Fibroblast of skin of right biceps (primary cell): Measurements from ENCODE around the gene TNIP2.

Source experiments
- DNase-seq: peaks from one replicate; pipeline ENCODE4 v3.0.0-alpha.2; 2013

TNIP2 gene, protein sequence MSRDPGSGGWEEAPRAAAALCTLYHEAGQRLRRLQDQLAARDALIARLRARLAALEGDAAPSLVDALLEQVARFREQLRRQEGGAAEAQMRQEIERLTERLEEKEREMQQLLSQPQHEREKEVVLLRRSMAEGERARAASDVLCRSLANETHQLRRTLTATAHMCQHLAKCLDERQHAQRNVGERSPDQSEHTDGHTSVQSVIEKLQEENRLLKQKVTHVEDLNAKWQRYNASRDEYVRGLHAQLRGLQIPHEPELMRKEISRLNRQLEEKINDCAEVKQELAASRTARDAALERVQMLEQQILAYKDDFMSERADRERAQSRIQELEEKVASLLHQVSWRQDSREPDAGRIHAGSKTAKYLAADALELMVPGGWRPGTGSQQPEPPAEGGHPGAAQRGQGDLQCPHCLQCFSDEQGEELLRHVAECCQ

DNA sequence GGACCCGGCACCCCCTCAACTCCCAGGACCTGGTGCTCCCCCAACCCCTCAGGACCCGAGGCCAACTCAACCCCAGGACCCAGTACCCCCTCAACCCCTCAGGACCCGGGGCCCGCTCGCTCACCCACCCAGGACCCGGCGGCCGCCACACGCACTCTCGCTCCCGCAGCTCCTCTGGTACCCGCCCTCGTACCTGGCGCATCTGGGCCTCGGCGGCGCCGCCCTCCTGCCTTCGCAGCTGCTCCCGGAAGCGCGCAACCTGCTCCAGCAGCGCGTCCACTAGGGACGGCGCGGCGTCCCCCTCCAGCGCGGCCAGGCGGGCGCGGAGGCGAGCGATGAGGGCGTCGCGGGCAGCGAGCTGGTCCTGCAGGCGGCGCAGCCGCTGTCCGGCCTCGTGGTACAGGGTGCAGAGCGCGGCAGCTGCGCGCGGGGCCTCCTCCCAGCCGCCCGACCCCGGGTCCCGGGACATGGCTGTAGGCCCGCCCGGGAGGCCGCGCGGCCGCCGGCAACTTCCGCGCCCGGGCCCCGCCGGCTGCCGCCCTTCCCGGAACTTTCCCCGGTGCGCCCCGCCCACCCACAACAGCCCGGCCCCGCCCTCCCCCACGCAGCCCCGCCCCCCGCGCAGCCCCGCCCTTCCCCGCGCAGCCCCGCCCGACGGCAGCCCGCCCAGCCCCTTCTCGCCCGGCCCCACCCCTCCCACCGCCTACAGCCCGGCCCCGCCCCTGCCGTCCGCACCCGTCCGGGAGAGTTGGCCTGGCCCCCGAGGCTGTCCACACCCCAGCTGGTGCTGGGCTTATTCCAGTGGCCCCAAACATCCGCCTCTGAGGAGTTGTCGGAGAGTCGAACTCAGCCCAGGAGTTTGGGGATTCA, at the start of gene TNIP2:
TNIP2 (minus strand) TSS at position 516 of the 870 bp plus-strand sequence; CDS start at position 469, 47 bp downstream.
- peak; percentile 71 for DNase-seq

DNA sequence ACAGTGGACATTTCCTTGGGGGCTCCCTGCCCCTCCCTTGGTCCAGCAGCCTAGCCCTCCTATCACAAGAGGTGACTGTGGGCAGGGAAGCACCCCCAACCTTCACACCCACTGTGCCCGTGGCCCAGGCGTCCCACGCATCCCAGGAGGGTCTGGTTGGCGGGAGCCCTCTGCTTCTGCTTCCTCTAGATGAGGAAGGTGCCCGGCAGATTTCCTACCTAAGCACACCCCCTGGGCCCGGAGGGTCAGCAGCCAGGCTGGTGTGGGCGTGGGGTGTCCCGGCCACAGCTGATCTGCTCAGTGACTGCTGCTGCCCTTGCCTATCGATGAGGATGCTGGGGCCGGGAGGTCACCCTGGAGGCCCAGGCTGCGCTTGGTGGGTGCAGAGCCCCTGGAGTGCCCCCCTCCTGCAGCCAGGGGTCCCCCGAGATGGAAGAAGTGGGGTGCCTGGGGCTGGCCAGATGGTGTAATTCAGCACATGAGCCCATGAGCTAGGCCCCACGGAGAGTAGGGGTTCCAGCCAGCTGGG, 48.9 kb upstream of the TNIP2 start:
- no peak for DNase-seq

DNA sequence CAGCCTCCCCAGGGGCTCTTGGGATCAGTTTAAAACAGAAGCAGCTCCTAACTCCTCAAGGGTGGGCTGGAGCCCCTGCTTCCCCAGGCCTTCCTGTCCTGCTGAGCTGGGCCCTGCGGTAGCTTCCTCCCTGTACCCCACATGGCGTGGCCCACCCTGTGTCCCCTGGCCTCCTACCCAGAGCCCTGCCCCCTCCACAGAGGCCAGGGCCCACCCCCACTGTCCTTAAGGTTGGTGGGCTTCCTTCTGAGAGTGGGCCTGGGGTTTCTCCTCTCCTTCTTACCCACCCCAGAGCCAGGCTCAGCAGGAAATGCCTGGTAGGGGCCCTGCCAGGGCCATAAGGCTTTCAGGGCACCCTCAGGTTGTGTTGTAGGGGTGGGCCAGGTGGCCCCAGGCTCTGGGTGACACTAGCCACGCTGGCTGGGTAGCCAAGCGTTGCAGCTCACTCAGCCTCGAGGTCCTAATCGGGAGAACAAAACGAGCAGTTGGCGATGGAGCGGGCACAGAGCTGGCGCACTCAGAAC, 48.4 kb upstream of the TNIP2 start:
- no peak for DNase-seq

DNA sequence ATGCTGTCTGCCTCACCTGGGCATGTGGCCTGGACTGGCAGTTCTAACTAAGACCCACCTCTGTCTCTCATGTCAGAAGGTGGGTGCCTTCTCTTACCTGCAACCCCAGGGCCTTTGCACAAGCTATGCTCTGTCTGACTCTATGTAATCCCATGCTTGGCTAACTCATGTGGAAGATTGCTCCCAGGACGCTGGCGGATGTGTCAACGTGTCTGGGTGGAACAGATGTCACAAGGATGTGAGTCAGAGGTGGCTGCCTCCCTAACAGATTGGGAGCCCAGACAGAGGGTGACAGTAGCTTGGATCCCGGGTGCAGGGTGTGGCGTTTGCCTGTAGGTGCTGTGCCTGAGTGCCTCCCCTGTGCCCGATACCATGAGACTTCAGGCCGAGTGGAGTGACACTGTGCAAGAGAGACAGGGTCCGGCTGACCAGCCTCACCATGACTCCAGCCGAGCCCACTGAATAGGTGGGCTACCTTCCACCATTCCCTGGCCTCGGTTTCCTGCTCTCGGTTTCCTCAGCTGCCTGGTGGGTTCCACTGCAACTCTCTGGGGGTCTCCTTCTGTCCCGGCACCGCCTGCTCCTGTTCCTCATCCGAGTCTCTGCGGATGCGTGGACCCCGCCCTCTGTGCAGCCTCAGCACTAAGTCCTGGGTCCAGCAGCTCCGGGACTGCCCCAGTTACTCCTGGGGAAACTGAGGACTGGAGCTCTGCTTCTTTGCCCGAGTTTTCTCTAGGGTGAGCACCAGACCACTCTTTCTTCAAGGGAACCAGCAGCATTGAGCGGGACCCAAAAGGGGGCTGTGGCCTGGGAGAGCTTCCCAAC, 47.7 kb upstream of the TNIP2 start:
- peak; percentile 21 for DNase-seq

DNA sequence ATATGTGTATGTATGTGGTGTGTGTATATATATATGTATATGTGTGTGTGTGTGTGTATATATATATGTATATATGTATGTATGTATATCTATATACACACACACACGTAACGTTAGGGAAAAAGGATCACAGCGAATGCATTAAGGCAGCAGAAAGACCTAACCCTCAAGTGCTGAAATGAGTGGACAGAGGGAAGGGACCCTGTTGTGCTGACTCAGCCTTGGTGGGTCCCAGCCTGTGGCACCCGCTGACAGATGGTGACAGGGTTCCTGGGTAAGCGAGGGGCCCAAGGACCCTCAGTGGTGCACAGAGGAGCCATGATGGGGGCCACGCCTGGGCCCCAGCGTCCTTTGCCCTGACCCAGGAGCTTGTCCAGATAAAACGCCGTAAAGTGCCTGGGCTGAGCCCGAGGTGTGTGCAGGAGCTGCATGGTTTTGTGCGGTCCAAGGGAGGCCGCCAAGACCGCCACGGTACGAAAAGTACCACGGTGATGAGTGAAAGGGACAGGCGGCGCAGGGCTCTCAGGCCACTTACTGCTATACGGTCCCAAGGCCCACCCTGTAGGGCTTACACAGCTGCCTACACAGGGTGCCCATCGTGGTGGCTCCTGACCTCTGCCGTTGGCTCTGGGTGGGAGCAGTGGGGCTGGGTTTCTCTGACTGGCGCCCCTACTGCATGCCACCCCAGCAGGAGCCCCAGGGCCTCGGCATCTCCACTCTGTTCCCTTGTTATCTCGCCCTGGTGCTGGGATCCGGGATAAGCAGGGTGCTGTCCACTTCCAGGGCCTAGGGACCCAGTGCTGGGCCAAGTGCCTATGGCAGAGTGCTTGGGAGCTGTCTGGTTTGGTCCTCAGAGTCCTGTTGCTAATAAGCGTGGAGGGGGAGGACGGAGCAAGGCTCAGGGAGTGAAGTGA, 46.7 kb upstream of the TNIP2 start:
- no peak for DNase-seq

DNA sequence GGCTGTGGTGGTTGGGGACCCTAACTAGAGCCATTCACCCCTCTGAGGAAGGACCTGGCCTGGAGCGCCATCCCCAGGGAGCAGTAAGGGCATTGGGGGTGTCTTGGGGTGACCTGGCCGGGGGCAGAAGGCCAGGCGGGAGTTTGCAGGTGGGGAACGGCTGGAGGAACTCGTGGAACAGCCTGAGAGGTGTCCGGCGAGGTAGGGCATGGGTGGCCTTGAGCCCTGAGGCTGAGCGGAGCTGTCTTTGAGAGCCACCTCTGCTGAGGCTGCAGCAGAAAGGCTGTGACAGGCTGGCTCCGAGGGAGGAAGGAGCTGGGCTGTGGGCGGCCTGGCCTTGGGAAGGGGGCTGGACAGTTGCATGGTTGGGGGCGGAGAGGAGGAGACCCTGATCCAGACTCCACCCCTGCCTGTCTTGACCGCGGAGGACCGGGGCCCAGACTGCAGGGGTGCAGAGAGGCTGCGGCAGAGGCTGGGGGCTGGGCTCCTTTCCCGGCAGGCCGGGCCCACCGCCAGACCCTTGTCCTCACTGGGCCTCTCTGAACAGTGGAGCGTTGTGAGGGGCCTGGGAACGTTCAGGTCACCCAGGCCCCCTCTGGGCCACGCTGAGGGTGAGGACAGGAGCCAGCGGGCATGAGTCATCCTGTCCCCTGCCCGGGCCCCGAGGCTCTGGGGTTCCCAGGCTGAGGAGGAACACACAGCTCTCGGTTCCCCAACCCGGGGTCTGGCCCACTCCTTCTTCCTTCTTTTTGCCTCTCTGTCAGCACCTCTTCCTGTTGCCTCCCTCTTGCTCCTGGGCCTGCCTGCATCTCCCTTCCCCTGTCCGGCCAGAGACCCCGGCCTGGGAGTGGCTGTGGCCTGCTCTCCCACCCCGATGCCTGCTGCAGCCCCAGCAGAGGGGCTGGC, 44.8 kb upstream of the TNIP2 start:
- peak; percentile 57 for DNase-seq

DNA sequence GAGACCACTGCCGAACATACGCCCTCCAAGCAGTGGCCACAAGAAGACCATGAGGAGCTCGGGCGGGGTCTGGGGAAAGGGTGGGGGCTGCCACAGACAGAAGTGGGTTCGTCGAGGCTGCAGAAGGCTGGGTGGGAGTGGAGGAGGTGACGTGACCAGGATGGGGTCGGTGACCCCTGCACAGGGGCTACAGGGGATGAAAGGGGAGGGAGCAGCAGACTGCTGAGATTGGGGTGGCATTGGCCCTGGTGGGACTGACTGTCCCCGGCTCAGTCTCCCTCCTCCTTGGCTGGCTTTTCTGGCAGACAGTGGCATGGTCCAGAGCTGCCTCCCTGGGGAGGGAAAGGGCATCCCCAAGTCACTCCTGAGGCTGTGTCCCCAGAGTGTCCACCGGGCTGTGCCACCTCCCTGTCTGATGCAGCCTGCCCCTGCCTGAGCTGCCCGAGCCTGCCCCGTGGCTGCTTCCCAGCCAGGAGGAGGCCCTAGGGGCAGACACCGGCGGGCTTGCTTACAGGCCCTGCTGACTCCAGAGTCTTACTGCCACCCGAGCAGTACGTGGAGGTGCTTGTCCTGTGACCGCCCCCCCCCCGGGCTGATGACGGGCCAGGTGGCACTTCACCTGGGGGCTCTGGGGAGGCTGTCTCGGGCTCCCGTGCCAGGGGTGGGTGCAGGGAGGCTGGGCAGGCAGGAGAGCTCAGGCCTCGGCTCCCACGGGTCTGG, 44.0 kb upstream of the TNIP2 start:
- no peak for DNase-seq

DNA sequence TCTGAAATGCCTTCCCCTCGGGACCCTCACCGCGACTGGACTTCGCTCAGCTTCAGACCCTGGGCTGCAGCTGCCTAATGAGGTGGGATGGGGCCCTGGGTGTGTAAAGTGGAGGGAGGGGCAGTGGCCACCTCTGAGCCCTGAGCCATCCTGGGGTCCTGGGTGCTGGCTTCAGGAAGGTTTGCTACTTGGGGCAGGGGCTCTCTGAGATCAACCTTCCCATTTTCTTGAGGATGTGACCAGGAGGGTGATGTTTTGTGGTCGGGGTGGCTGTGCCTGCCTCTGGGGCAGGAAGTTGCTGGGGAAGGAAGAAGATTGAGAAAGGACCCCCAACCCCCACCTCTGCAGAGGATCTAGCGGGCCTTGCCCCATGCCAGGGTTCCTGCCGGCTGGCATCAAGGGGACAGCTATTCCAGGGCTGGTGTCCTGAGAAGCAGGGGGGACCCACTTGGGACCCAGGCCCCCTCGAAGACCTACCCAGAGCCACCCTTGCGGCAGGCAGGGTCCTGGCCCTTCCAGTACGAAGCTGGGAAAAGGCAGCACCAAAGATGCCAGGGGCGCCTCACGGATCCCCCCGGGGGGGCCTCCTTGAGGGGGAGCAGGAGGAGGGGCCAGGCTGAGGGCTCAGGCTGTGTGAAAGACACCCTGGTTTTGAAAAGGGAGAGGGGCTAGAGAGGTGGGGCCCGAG, 43.2 kb upstream of the TNIP2 start:
- DNase-seq: no peak

DNA sequence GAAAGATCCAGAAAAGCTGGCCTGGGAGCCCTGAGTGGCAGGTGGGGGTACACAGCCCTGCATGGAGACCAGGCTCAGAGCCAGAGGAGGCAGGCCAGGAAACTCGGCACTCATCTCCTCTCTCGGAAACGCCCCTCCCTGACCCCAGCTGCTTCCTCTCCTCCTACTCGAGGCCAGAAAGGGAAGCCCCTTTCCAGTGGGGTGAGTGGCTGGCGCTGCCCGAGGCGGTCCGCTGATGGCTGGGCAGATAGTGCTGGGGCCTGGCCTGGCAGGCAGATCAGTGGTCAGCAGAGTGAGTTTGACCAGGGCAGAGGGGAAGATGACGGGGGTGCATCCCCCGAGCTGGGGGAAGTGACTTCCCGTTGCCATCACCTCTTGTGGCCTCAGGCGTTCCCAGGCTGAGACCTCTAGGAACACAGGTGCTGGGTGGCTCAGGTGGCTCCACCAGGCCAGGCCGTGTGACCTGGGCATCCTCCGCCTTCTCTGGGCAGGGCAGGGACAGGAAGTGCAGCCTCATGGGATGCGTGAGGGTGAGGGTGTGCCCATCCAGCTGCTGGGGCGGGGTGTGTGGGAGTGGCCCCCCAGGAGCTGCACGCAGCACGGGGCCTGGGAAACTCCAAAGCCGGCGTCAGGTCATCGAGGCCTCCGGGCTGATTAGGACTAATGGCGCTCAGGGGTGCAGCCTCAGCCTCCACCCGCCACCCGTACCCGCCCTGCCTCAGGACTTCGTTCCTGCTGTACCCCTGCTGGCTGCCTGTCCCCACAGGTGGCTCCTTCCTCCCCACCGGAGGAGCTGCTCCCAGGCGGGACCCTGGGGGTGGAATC, 42.5 kb upstream of the TNIP2 start:
- DNase-seq: no peak

DNA sequence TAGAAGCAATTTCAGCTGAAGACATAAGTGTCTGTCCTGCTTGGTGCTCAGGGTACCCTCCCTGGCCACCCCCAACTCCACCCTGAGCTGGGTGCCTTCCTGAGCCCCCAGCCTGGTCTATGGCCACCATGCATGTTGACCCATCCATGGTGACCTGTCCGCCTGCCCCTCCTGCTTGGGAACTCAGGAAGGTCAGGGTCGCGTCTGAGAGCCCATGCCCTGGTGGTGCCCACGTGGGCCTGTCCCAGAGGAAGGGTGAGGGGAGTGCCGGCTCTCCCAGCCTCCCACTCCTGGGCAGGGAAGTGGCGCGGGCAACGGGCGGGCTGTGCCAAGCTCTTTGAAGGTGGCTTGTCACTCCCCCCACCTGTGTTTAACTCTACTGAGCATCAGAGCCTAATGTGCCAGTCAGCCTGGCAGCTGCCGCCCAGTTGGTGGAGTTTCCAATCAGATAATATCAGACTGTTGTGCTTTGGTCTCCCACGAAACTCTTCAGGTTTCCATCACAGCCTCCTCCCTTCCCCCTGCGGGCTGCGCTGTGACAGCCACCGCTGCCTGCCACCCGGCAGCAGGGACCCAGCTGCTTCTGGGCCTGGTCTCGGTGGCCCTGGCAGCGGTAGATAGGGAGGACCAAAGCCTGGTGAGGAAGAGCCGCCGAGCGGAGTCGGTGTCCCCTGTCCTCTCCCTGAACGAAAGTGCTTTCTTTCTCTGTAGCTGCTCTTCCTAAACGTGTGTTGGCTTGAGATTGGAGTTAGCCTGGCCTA, 41.6 kb upstream of the TNIP2 start:
- DNase-seq: no peak

DNA sequence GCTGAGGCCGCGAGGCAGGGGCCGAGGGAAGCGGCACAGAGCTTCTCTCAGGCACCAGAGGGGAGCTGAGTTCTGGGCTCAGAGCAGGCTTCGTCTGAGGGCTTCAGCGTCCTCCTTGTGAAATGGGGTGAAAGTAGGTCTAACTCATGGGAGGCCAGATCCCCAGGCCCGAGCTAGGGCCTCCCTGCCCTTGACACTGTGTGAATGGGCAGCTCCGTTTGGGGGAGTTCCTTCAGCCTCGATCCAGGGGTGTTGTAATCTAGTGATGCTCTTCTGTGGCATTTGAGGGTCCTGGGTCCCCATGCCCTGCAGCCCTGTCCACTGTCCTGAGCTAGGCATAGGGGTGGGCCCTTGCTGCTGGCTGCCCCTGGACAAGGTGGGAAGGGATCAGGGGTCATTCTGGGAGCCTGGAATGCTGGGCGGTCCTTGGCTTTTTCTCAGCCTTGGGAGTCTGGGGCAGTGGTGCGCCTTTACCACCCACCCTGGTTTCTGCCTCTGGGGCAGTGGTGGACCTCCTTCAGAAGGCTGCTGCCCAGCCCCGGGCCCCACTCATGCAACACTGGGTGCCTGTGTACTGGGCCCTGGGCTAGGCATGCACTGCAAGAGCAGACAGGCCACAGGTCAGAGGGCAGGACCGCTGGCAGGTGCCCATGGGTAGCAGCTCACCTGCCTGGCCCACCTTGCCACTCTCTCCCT, 40.9 kb upstream of the TNIP2 start:
- DNase-seq: no peak

DNA sequence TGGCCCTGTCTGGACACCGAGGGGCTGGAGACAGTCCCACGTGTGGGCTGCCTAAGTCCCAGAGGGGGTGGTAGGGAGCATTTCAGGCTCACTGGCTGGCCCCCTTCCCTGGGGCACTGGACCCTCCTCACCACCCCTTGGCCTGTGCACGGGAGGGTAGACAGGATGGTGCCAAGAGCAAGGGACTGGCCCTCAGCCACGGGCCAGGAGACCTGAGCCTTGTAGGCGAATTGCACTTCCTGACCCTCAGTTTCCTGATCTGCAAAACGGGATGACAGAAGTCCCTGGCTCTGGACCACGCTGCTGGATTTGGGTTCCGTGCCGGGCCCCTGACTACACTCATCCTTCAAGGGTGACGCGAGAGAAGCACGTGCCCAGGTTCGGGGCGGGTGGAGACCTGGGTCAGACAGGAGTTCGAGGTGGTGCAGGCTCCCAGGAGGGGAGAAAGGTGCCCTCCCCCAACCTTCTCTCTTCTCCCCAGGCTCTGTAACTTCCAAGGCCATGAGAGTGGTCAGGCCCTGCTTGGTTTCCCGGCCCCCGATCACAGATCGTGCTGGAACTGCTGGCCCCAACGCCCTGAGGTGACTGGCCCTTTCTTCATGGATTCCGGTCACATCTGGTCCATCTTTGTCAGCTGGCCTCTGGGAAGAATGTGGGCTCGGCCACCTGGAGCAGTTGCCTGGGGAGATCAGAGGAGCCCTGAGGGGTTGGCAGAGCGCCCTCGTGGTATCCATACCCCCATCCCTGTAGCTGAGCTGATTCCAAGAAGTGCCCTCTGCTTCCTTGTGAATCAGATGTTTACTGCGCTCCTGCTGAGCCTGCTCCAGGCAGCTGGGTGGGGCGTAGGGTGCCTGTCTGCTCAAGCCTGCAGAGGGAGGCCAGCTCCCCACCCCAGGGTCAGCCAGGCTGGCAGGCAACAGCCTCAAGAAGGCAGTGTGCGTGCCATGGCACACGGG, 40.0 kb upstream of the TNIP2 start:
- DNase-seq: no peak

DNA sequence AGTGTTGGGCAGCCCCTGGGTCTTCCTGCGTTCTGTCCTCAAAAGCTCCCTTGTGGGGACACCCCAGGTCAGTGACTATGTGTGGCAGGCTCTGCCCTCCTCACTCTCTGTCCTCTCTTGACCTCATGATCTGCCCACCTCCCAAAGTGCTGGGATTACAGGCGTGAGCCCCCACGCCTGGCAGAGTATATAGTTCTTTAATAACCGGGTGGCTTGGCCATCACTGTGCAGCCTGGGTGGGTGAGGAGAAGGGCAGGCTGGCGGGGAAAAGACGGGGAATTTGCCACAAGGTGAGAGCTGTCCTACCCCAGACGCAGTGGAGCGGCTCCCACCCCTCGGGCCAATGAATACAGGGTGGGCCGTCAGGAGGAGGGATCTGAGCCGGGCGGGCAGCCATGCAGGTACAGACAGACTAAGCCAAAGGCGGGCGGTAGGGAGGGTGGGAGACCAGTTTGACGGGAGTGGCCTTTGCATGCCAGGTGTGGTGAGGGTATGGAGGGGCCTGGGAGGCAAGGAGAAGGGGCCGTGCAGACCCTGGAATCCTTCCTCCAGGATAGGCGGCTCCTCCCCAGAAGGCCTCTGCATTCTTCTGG, 39.3 kb upstream of the TNIP2 start:
- no peak for DNase-seq

DNA sequence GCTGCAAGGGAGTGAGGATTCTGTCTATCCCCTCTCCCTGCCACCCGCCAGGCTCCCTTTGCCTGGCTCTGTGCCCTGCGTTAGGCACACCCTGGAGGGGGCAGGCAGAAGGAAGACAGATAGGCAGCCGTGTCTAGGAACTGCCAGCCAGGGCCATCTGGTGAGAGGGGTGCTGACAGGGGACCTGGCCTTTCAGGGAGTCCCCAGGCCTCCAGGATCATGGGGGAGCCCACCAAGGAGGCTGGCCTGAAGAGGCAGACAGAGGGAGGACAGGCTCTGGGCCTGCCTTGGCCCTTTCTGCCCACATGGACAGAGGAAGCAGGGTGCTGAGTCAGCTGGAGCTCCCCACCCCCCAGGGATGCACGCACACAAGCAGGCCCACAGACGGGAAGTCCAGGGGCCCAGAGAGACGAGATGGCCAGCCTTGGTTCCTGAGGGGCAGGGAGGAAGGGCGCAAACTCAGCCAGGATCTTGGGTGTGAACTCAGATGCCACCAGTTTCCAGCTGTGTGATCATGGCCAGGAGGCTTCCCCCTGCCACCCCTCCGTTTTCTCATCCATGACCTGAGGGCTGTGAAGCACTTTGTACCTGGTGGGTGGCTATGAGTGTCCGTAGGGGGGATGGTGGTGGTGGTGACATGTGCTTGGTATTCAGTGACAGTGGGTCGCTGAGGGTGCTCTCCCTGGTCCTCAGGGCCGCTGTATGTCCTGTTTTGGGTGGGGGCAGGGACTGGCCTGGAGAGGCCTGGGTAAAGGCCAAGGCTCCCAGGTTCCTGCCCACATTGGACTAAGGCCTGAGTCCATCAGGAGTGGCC, 38.6 kb upstream of the TNIP2 start:
- DNase-seq: peak; percentile 74
